K562 (cell line): ENCODE data around the gene PTPN18. TPM values are rescaled to one million over a fixed set of nuclear protein-coding genes. Genes with fewer than 3 reads are reported as not detected.

Source experiments
- DPF2 ChIP-seq: fragments of 450-650 bp; IDR thresholded peaks from 2 replicates; pipeline ENCODE4 v1.6.1; 2016
- FOXK1 ChIP-seq: sonication (generic); formaldehyde crosslinking; IDR thresholded peaks from 2 replicates; pipeline ENCODE4 v1.8.0; 2022; ENCODE audit warnings: missing genetic modification reagents, mild to moderate bottlenecking, borderline replicate concordance
- IFI16 ChIP-seq: fragments of 250-450 bp; sonication (Bioruptor Pico); IDR thresholded peaks from 2 replicates; pipeline ENCODE4 v2.1.2; 2022; ENCODE audit warnings: mild to moderate bottlenecking, inconsistent platforms
- LEF1 ChIP-seq: fragments of 450-650 bp; IDR thresholded peaks from 2 replicates; pipeline ENCODE4 v1.6.1; 2016; ENCODE audit warnings: mild to moderate bottlenecking
- MED1 ChIP-seq: sonication (generic); formaldehyde crosslinking; IDR thresholded peaks from 2 replicates; pipeline ENCODE4 v1.8.1; 2023; ENCODE audit warnings: missing genetic modification reagents, borderline replicate concordance
- NELFE ChIP-seq: IDR thresholded peaks from 2 replicates; pipeline ENCODE4 v1.6.1; 2011; ENCODE audit warnings: mild to moderate bottlenecking; ENCODE audit not compliant: insufficient read depth, insufficient read length
- NFRKB ChIP-seq: fragments of 450-650 bp; IDR thresholded peaks from 2 replicates; pipeline ENCODE4 v1.6.1; 2016; ENCODE audit warnings: low read depth
- NR2C2 ChIP-seq, 2 experiments: fragments of 200-800 bp in 1 of 2; sonication (Bioruptor generic) in 1 of 2; sonication (generic) in 1 of 2; formaldehyde crosslinking in 1 of 2; IDR thresholded peaks; 2 replicates each; pipeline versions ENCODE4 v1.6.1 to v1.8.0; 2016 to 2022; ENCODE audit warnings: mild to moderate bottlenecking in 1 of 2, missing compliant biosample characterization in 1 of 2, missing genetic modification characterization in 1 of 2, missing genetic modification reagents in 1 of 2
- PBX2 ChIP-seq, 2 experiments: IDR thresholded peaks in 1 of 2; conservative IDR thresholded peaks in 1 of 2; 2 replicates each; pipeline ENCODE4 v1.6.1; 2016; ENCODE audit warnings: low read depth in 2 of 2, mild to moderate bottlenecking in 1 of 2, missing compliant biosample characterization in 1 of 2, missing genetic modification characterization in 1 of 2, moderate library complexity in 1 of 2
- PCBP2 ChIP-seq: fragments of 200-400 bp; formaldehyde crosslinking; IDR thresholded peaks from 2 replicates; pipeline ENCODE4 v1.6.1; 2018; ENCODE audit warnings: low read length, low read depth, mild to moderate bottlenecking, moderate library complexity; ENCODE audit not compliant: poor library complexity, severe bottlenecking
- RFX5 ChIP-seq: IDR thresholded peaks from 2 replicates; pipeline ENCODE4 v1.6.1; 2011; ENCODE audit warnings: low read depth, mild to moderate bottlenecking, improper control_type of control experiment, low read length
- RUNX1 ChIP-seq: sonication (generic); IDR thresholded peaks from 2 replicates; pipeline ENCODE4 v1.6.1; 2016; ENCODE audit warnings: antibody characterized with exemption, low read depth
- SNIP1 ChIP-seq: fragments of 450-650 bp; IDR thresholded peaks from 2 replicates; pipeline ENCODE4 v1.7.1; 2017; ENCODE audit warnings: low read depth, mild to moderate bottlenecking
- SRF ChIP-seq, 2 experiments: fragments of 250-450, 450-650 bp in 1 of 2; sonication (Bioruptor Pico) in 1 of 2; sonication (generic) in 1 of 2; formaldehyde crosslinking; IDR thresholded peaks; 2 replicates each; pipeline versions ENCODE4 v1.5.0 to v1.5.1; 2020 to 2022; ENCODE audit warnings: mild to moderate bottlenecking in 1 of 2, missing genetic modification reagents in 1 of 2
- ZEB2 ChIP-seq: fragments of 450-650 bp; IDR thresholded peaks from 2 replicates; pipeline ENCODE4 v1.6.1; 2016
- ZNF174 ChIP-seq: fragments of 250-450 bp; sonication (Bioruptor Pico); IDR thresholded peaks from 2 replicates; pipeline ENCODE4 v1.4.0; 2020; ENCODE audit warnings: mild to moderate bottlenecking
- ZNF311 ChIP-seq: fragments of 250-450 bp; sonication (Bioruptor Pico); IDR thresholded peaks from 2 replicates; pipeline ENCODE4 v1.4.0; 2020; ENCODE audit warnings: mild to moderate bottlenecking, moderate library complexity
- polyA plus RNA-seq, 8 experiments: library from polyadenylated mRNA; depleted of rRNA in 4 of 8; stranded (reverse) in 5 of 8; unstranded in 3 of 8; fragments of >200 nt; fragmentation: Nextera tagmentation in 2 of 8; fragmentation: Illumina TruSeq in 1 of 8; extraction: Ambion mirVana in 2 of 8; extraction: Trizol in 1 of 8; gene quantifications; 2 replicates each; pipeline versions ENCODE4 v1.2.1 to v1.2.3, GENCODE V29; 2011 to 2014; ENCODE audit warnings: inconsistent platforms in 1 of 8, missing spikeins in 1 of 8
- total RNA-seq, 7 experiments: library from RNA; depleted of rRNA in 6 of 7; stranded (reverse); fragments of >200 nt in 6 of 7; fragmentation: Illumina TruSeq in 2 of 7; extraction: Trizol in 2 of 7; gene quantifications; 2 replicates each; pipeline versions ENCODE4 v1.2.1 to v1.2.3, GENCODE V29; 2011 to 2021; ENCODE audit warnings: low replicate concordance in 1 of 7
- TF ChIP-seq, protein P1 (sequence below): fragments of 250-450 bp; sonication (Bioruptor Pico); IDR thresholded peaks from 2 replicates; pipeline ENCODE4 v1.5.0; 2021; ENCODE audit warnings: mild to moderate bottlenecking, borderline replicate concordance
- TF ChIP-seq, protein P2 (sequence below): IDR thresholded peaks from 2 replicates; pipeline ENCODE4 v1.6.1; 2016; ENCODE audit warnings: missing genetic modification characterization, missing compliant biosample characterization

Gene PTPN18
- total and polyA plus RNA-seq, 9 of the 15 experiments (the other 6 are each of a cell fraction or from before 2014, with no cell fraction given): 11.6 to 90.7 (median 49.6) TPM

DNA sequence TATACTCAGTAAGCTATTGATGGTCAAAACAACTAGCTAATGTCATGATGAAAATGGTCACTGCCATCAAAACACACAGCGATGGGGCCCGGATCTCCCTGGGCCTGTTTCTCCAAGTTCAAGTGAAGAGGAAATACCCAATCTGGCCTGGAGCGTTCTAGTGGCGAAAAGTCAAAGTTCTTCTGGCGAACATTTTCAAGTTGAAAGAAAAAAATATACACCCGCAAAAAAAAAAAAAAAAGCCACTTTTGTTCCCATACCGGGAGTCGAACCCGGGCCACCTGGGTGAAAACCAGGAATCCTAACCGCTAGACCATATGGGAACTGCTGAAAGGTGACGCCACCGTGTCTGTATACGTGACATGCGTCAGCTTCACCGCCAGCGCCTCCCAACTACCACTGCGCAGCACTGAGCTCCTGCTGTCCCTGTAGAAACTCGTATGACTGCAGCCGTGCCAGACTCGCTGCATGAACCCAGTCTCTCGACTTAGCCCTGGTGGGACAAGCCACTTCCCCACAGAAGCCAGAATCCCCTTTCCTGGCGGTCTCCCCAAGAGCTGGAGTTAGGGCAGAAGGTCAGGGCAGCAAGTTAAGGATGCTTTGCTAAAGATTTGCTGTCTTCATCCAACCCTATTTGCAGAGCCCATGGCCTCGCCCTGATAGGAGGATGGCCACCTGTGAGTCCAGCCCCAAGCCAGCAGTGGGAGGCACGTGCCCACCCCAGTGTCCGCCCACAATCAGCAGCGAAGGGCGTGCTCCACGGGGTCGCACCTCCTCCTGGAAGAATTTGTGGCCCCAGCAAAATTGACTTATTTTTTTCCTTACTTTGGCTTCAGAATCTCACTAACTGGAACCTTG, 18.8 kb upstream of the PTPN18 start (continued):
- TF ChIP-seq RUNX1 (no peak), IFI16 (no peak), SRF (CRISPR knock-in tag; IDR thresholded peaks at IDR 0.05) (no peak), SNIP1 (no peak), ZNF174 (CRISPR knock-in tag) (no peak), ZNF311 (CRISPR knock-in tag) (no peak), FOXK1 (CRISPR knock-in tag) (no peak), RFX5 (no peak; the same call in 1 of the 2 replicates), ZEB2 (no peak; the same call in 1 of the 2 replicates), MED1 (CRISPR knock-in tag) (no peak), NR2C2 (CRISPR knock-in tag; IDR thresholded peaks at IDR 0.05) (no peak), NR2C2 (tag; IDR thresholded peaks at IDR 0.05) (no peak; the same call in 1 of the 2 replicates), DPF2 (no peak), PCBP2 (no peak), LEF1 (no peak; the same call in 1 of the 2 replicates), NFRKB (0 out of 2 replicates have a peak, but pooled peaks have one; percentile 22), PBX2 (CRISPR knock-in tag; IDR thresholded peaks at IDR 0.05; ENCODE audit: low read depth) (no peak), PBX2 (tag; conservative IDR thresholded peaks at IDR 0.05; ENCODE audit: low read depth) (no peak), NELFE (no peak)
- TF ChIP-seq, protein P1, sequence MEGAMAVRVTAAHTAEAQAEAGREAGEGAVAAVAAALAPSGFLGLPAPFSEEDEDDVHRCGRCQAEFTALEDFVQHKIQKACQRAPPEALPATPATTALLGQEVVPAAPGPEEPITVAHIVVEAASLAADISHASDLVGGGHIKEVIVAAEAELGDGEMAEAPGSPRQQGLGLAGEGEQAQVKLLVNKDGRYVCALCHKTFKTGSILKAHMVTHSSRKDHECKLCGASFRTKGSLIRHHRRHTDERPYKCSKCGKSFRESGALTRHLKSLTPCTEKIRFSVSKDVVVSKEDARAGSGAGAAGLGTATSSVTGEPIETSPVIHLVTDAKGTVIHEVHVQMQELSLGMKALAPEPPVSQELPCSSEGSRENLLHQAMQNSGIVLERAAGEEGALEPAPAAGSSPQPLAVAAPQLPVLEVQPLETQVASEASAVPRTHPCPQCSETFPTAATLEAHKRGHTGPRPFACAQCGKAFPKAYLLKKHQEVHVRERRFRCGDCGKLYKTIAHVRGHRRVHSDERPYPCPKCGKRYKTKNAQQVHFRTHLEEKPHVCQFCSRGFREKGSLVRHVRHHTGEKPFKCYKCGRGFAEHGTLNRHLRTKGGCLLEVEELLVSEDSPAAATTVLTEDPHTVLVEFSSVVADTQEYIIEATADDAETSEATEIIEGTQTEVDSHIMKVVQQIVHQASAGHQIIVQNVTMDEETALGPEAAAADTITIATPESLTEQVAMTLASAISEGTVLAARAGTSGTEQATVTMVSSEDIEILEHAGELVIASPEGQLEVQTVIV: no peak
- TF ChIP-seq, protein P2, sequence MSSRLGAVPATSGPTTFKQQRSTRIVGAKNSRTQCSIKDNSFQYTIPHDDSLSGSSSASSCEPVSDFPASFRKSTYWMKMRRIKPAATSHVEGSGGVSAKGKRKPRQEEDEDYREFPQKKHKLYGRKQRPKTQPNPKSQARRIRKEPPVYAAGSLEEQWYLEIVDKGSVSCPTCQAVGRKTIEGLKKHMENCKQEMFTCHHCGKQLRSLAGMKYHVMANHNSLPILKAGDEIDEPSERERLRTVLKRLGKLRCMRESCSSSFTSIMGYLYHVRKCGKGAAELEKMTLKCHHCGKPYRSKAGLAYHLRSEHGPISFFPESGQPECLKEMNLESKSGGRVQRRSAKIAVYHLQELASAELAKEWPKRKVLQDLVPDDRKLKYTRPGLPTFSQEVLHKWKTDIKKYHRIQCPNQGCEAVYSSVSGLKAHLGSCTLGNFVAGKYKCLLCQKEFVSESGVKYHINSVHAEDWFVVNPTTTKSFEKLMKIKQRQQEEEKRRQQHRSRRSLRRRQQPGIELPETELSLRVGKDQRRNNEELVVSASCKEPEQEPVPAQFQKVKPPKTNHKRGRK (tag): no peak
